ENCODE data around the gene PCDH9.

DNA sequence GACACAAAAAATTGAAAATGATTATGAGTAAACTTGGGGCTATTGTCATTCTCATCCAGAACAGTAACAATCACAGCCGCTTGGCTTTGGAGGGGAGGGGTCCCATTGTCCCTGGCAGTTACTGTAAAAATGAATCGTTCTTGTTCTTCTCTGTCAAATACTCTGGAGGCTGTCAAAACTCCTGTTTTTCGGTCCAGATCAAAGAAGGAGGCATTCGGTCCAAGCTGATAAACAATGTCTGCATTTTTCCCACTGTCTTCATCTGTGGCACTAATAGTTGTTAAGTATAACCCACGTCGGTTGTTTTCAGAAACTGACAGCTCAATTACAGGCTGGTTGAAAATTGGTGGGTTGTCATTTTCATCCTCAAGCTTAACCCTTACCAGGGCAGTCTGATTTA is 3.4 kb downstream of the PCDH9 start:
- TF ChIP-seq PHB2 (IDR thresholded peaks at IDR 0.05; ENCODE audit: partially characterized antibody) (no peak), DBP (CRISPR knock-in tag; IDR thresholded peaks at IDR 0.05; ENCODE audit: not compliant biosample characterization) (no peak), NR2C2 (CRISPR knock-in tag; IDR thresholded peaks at IDR 0.05; ENCODE audit: borderline replicate concordance) (no peak), REST (IDR thresholded peaks at IDR 0.05; ENCODE audit: borderline replicate concordance in 1 of 2, low read depth in 1 of 2, low read length in 2 of 2) (no peak), HOMEZ (CRISPR knock-in tag; IDR thresholded peaks at IDR 0.05; ENCODE audit: low read depth) (no peak), KMT2A (CRISPR knock-in tag; IDR thresholded peaks at IDR 0.05) (no peak), GATA4 (IDR thresholded peaks at IDR 0.05; ENCODE audit: borderline replicate concordance, low read depth) (no peak), NCOA2 (CRISPR knock-in tag; IDR thresholded peaks at IDR 0.05) (no peak), ETV5 (CRISPR knock-in tag; IDR thresholded peaks at IDR 0.05; ENCODE audit: borderline replicate concordance) (no peak), ZNF235 (CRISPR knock-in tag; IDR thresholded peaks at IDR 0.05; ENCODE audit: borderline replicate concordance) (no peak), ZNF883 (CRISPR knock-in tag; IDR thresholded peaks at IDR 0.05; ENCODE audit: not compliant biosample characterization) (no peak)
- TF ChIP-seq, protein P1, sequence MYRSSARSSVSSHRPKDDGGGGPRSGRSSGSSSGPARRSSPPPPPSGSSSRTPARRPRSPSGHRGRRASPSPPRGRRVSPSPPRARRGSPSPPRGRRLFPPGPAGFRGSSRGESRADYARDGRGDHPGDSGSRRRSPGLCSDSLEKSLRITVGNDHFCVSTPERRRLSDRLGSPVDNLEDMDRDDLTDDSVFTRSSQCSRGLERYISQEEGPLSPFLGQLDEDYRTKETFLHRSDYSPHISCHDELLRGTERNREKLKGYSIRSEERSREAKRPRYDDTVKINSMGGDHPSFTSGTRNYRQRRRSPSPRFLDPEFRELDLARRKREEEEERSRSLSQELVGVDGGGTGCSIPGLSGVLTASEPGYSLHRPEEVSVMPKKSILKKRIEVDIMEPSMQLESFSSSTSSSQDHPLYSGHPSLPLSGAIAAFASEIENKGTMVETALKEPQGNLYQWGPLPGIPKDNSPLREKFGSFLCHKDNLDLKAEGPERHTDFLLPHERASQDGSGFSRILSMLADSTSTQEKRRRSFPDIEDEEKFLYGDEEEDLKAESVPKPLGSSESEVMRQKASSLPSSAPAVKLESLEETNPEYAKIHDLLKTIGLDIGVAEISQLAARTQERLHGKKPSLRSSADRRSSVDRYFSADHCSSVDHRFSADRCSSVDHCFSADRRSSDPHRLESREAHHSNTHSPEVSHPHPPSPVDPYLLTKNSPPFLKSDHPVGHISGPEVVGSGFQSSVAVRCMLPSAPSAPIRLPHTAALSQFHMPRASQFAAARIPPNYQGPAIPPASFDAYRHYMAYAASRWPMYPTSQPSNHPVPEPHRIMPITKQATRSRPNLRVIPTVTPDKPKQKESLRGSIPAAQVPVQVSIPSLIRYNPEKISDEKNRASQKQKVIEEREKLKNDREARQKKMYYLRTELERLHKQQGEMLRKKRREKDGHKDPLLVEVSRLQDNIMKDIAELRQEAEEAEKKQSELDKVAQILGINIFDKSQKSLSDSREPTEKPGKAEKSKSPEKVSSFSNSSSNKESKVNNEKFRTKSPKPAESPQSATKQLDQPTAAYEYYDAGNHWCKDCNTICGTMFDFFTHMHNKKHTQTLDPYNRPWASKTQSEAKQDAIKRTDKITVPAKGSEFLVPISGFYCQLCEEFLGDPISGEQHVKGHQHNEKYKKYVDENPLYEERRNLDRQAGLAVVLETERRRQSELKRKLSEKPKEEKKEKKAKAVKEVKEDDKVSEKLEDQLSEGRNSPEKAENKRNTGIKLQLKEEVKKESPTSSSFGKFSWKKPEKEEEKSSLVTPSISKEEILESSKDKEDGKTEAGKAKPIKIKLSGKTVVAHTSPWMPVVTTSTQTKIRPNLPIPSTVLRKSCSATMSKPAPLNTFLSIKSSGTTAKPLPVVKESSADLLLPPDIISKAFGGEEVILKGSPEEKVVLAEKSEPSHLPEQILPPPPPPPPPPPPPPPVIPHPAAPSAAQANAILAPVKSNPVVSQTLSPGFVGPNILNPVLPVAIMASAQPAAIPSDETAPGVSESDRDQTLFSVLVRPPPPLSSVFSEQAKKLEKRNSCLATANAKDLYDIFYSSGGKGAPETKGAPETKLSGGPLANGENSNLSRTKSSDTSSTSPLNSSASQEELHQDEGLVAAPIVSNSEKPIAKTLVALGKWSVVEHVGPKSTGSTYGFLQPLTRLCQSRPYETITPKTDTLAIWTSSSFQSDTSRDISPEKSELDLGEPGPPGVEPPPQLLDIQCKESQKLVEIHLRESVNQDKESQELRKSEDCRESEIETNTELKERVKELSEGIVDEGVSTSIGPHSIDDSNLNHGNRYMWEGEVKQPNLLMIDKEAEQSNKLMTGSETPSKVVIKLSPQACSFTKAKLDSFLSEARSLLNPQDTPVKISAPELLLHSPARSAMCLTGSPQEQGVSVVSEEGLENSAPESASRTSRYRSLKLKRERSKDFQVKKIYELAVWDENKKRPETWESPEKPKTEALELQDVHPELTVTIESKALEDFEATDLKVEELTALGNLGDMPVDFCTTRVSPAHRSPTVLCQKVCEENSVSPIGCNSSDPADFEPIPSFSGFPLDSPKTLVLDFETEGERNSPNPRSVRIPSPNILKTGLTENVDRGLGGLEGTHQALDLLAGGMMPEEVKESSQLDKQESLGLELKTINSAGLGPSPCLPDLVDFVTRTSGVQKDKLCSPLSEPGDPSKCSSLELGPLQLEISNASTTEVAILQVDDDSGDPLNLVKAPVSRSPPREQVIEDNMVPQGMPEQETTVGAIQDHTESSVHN (CRISPR knock-in tag; IDR thresholded peaks at IDR 0.05), result no peak
